HepG2 (cell line): ENCODE data around the gene CEP83. TPM values are rescaled to one million over a fixed set of nuclear protein-coding genes. Genes with fewer than 3 reads are reported as not detected.

Experiments used
- ARHGAP35 ChIP-seq: sonication (generic); formaldehyde crosslinking; IDR thresholded peaks from 2 replicates; pipeline ENCODE4 v1.9.0; 2022; ENCODE audit warnings: mild to moderate bottlenecking, inconsistent platforms, moderate library complexity, missing genetic modification reagents, borderline replicate concordance
- CBX2 ChIP-seq, 2 experiments: fragments of 200-600 bp in 1 of 2; sonication (generic); formaldehyde crosslinking in 1 of 2; IDR thresholded peaks; 2 replicates each; pipeline versions ENCODE4 v1.7.0 to v1.8.1; 2018 to 2022; ENCODE audit warnings: low read depth in 2 of 2, low read length in 1 of 2, mild to moderate bottlenecking in 1 of 2, missing genetic modification reagents in 1 of 2
- NBN ChIP-seq: fragments of 450-650 bp; conservative IDR thresholded peaks from 2 replicates; pipeline ENCODE4 v1.6.1; 2017
- NPAS2 ChIP-seq: sonication (generic); formaldehyde crosslinking; IDR thresholded peaks from 2 replicates; pipeline ENCODE4 v1.8.0; 2022; ENCODE audit warnings: mild to moderate bottlenecking, missing genetic modification reagents, borderline replicate concordance
- PAF1 ChIP-seq: IDR thresholded peaks from 2 replicates; pipeline ENCODE4 v1.6.1; 2016; ENCODE audit warnings: missing genetic modification reagents, missing compliant biosample characterization
- ZBTB20 ChIP-seq: sonication (generic); formaldehyde crosslinking; IDR thresholded peaks from 2 replicates; pipeline ENCODE4 v1.8.1; 2023; ENCODE audit warnings: missing genetic modification reagents, low read depth, mild to moderate bottlenecking, borderline replicate concordance
- ZNF230 ChIP-seq: sonication (generic); formaldehyde crosslinking; IDR thresholded peaks from 2 replicates; pipeline ENCODE4 v1.4.0; 2020; ENCODE audit warnings: mild to moderate bottlenecking, missing genetic modification reagents
- ZNF343 ChIP-seq: sonication (generic); formaldehyde crosslinking; IDR thresholded peaks from 2 replicates; pipeline ENCODE4 v1.4.0; 2020; ENCODE audit warnings: mild to moderate bottlenecking, missing genetic modification reagents
- ZNF546 ChIP-seq: sonication (generic); formaldehyde crosslinking; conservative IDR thresholded peaks from 2 replicates; pipeline ENCODE4 v1.8.1; 2023; ENCODE audit warnings: mild to moderate bottlenecking, missing genetic modification reagents
- ZNF83 ChIP-seq: sonication (generic); formaldehyde crosslinking; IDR thresholded peaks from 2 replicates; pipeline ENCODE4 v1.4.0; 2020; ENCODE audit warnings: missing genetic modification reagents, mild to moderate bottlenecking, borderline replicate concordance
- polyA plus RNA-seq, 8 experiments: library from polyadenylated mRNA; depleted of rRNA in 3 of 8; stranded (reverse) in 7 of 8; unstranded in 1 of 8; fragments of >200 nt; fragmentation: Illumina TruSeq in 4 of 8; extraction: Trizol in 4 of 8; gene quantifications; 2 replicates each; pipeline versions ENCODE4 v1.2.1 to v1.2.3, GENCODE V29; 2011 to 2016; ENCODE audit warnings: low read depth in 4 of 8, missing spikeins in 1 of 8, mixed read lengths in 1 of 8; ENCODE audit not compliant: insufficient read depth in 1 of 8
- total RNA-seq, 5 experiments: library from RNA; depleted of rRNA; stranded (reverse); fragments of >200 nt; fragmentation: Illumina TruSeq; extraction: Trizol; gene quantifications; 2 replicates each; pipeline ENCODE4 v1.2.3, GENCODE V29; 2016; ENCODE audit warnings: low read depth in 1 of 5
- TF ChIP-seq, protein P1 (sequence below): sonication (generic); formaldehyde crosslinking; IDR thresholded peaks from 2 replicates; pipeline ENCODE4 v1.4.0; 2020; ENCODE audit warnings: missing genetic modification reagents
- TF ChIP-seq, protein P2 (sequence below): sonication (generic); formaldehyde crosslinking; IDR thresholded peaks from 2 replicates; pipeline ENCODE4; 2020; ENCODE audit warnings: missing genetic modification reagents, mild to moderate bottlenecking, borderline replicate concordance

Gene CEP83
- total and polyA plus RNA-seq, 2 of the 13 experiments (the other 11 are each of a cell fraction or from before 2014, with no cell fraction given): 6.2 to 19.2 TPM

DNA sequence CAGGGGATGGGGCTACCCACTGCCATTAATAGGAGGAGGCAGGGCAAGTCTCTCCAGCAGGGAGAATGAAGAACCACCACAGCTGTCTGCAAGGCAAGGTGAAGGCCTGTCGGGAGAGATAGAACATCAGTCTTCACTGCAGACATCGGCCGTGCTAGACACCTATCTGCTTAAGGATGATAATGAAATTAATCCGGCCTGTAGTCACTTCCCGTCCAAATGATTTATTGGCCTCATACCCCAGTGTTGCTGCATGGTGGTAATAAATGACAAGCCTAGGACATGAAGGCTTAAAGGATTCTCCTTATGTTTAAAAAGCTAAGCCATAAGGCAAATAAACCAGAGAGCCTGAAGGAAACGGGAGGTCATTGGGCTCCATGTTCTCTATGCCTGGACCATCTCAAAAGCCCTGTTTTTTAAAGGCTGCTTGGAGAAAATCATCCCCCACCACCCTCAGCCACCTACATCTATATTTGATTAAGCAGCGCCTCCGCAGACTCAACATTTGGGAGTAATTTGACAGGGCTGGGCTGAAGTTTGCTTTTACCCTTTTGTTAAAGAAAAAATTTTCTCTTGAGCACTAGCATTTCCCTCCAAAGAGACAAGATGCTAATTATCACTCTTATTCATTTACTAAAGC is 173.6 kb downstream of the CEP83 start (continued):
- TF ChIP-seq, protein P1, sequence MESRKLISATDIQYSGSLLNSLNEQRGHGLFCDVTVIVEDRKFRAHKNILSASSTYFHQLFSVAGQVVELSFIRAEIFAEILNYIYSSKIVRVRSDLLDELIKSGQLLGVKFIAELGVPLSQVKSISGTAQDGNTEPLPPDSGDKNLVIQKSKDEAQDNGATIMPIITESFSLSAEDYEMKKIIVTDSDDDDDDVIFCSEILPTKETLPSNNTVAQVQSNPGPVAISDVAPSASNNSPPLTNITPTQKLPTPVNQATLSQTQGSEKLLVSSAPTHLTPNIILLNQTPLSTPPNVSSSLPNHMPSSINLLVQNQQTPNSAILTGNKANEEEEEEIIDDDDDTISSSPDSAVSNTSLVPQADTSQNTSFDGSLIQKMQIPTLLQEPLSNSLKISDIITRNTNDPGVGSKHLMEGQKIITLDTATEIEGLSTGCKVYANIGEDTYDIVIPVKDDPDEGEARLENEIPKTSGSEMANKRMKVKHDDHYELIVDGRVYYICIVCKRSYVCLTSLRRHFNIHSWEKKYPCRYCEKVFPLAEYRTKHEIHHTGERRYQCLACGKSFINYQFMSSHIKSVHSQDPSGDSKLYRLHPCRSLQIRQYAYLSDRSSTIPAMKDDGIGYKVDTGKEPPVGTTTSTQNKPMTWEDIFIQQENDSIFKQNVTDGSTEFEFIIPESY (CRISPR knock-in tag): no peak
- TF ChIP-seq ZNF83 (CRISPR knock-in tag): no peak
- TF ChIP-seq ZNF546: no peak
- TF ChIP-seq ZNF343: no peak
- TF ChIP-seq ARHGAP35 (CRISPR knock-in tag): no peak
- no peak for TF ChIP-seq PAF1
- TF ChIP-seq CBX2 (IDR thresholded peaks at IDR 0.05; ENCODE audit: low read depth, low read length): no peak
- no peak for TF ChIP-seq CBX2 (CRISPR knock-in tag; IDR thresholded peaks at IDR 0.05; ENCODE audit: low read depth)
- TF ChIP-seq, protein P2, sequence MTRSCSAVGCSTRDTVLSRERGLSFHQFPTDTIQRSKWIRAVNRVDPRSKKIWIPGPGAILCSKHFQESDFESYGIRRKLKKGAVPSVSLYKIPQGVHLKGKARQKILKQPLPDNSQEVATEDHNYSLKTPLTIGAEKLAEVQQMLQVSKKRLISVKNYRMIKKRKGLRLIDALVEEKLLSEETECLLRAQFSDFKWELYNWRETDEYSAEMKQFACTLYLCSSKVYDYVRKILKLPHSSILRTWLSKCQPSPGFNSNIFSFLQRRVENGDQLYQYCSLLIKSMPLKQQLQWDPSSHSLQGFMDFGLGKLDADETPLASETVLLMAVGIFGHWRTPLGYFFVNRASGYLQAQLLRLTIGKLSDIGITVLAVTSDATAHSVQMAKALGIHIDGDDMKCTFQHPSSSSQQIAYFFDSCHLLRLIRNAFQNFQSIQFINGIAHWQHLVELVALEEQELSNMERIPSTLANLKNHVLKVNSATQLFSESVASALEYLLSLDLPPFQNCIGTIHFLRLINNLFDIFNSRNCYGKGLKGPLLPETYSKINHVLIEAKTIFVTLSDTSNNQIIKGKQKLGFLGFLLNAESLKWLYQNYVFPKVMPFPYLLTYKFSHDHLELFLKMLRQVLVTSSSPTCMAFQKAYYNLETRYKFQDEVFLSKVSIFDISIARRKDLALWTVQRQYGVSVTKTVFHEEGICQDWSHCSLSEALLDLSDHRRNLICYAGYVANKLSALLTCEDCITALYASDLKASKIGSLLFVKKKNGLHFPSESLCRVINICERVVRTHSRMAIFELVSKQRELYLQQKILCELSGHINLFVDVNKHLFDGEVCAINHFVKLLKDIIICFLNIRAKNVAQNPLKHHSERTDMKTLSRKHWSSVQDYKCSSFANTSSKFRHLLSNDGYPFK (CRISPR knock-in tag): no peak
- no peak for TF ChIP-seq ZNF230 (CRISPR knock-in tag)
- TF ChIP-seq NPAS2 (CRISPR knock-in tag): no peak
- no peak for TF ChIP-seq ZBTB20 (CRISPR knock-in tag)
- TF ChIP-seq NBN: no peak
